NCI-H82 treated with DMSO at 0.1 percent for 48 hours (cell line): ENCODE measurements around the gene POLR1E.

Source experiments
- DNase-seq: peaks from one replicate; lab custom pipeline; 2025; ENCODE audit not compliant: unreplicated experiment; lab: John Stamatoyannopoulos, UW

Gene POLR1E, protein sequence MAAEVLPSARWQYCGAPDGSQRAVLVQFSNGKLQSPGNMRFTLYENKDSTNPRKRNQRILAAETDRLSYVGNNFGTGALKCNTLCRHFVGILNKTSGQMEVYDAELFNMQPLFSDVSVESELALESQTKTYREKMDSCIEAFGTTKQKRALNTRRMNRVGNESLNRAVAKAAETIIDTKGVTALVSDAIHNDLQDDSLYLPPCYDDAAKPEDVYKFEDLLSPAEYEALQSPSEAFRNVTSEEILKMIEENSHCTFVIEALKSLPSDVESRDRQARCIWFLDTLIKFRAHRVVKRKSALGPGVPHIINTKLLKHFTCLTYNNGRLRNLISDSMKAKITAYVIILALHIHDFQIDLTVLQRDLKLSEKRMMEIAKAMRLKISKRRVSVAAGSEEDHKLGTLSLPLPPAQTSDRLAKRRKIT

DNA sequence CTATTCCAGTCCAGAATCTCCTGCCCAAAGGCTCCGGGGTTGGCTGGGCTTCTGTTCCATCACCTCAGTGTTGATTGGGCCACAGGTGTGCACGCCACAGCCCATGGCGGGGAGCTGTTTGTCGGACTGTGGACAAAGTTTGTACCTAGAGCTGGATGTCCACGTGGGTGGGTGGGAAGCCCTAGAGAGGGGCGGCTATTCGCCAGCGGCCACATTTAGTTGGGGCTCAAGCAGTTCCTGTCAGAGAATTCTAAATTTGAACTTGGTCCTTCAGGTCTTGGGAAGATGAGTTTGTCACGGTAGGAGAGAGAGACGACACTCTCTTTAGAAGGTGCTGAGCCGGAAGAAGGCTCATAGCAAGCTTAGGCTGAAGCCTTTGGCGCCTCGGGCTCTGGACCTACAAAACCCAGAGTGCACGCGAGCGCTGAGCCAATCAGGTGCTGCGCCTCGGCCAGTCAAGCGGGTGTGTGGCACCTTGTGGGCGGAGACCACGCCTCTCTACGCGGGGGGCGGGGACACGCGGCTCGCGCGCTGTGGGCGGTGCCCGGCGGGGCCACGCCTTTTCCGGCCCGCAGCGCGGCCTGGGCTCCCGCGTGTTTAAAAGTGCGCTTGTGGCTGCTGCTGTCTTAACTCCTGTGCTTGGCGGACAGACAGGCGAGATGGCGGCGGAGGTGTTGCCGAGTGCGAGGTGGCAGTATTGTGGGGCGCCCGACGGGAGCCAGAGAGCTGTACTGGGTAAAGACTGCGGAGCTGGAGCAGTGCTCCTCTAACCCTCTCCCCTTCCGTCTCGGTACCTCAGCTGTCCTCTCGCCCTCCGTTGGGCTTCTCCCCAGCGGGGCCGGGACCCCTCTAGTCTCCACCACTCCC is at the start of gene POLR1E:
POLR1E (plus strand) TSS at position 560 of the 867 bp plus-strand sequence; CDS start at position 660, 100 bp downstream.
- peak; percentile 80 for DNase-seq

DNA sequence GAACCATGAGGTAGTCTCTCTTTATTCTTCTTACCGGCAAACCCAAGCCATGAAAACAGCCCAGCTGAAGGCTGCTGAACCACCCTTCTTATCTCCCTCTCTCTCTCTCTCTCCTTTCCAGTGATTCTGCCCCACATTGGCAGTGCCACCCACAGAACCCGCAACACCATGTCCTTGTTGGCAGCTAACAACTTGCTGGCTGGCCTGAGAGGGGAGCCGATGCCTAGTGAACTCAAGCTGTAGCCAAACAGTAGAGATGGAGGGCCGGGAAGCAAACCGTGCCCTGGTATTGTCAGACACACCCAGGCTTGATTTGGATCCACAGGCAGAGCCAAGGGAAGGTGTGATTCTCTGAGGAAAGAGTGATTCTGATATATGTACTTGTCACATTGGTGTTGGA is 49.2 kb upstream of the POLR1E start:
- no peak for DNase-seq

DNA sequence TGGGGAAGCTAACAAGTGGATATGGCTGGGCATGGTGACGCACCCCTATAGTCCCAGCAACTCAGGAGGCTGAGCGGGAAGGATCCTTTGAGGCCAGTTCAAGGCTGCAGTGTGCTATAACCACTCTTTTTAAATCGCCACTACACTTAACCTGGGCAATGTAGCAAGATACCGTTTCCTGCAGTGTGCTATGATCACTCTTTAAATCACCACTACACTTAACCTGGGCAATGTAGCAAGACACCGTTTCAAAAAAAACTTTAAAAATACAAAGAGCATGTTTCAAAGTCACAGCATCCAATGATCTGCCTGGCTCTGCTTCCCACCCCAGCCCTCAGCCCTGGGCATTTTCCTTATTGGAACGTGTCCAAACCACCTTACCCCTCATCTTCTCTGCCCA is 48.7 kb upstream of the POLR1E start:
- no peak for DNase-seq

DNA sequence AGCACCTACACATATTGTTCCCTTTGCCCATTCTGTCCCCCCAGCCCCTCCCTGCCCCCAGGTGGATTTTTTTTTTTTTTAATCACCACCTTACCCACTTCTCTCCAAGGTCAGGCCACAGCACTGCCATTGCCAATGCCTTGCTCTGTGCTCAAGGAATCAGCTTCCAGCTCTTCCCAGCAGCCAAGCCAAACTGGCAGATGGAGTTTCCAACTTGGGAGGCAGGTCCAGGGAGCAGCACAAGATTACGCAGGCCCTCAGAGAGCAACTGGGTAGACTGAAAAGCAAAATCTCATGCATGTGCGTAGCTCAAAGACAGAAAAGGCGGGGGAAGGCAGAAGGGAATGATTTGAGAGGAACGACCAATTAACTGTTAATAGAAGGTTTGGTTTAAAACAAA is 48.1 kb upstream of the POLR1E start:
- DNase-seq = no peak

DNA sequence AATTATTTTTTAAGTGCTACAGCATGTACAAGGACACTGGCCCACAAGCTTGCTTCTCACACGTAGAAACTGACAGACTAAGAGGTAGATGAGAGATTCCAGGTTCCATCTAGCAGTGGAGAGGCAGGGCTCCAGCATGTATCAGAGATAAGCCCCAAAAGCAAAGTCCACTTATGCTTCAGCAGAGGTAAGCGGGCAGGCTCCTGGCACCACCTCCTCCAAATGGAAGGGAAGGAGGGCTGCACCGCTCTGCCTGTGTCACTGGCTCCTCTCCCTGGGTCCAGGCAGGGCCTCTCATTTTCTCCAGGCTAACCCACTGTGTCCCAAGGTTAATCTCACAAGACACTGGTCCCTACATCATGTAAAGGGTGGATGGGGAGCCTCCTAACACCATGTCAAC is 47.4 kb upstream of the POLR1E start:
- no peak for DNase-seq

DNA sequence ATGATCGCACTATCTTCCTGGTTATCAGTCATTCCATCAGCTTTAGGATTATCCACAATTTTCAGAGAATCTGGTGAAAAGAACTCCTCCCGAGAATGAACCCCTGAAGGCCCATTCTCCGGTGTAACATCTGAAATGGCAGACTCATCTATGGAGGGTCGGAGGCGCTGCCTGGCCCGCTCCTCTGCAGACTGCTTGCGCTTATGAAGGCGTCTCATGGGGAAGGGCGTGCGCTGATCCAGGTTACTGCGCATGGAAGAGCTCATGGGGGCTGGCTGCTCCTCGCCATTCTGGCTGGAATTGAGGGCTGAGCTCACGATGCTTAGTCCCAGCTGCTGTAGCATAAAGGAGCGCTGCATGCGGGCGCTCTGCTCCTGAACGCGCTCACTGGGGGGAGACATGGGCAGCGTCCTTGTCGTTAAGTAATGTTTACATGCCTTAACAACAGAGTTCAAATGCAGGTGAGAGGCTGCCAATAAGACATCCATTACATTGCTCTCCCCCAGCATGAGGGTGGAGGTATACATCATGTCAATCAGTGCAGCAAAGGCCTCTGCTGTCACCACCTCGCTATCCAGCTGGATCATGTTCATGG is 43.9 kb upstream of the POLR1E start:
- DNase-seq = no peak

DNA sequence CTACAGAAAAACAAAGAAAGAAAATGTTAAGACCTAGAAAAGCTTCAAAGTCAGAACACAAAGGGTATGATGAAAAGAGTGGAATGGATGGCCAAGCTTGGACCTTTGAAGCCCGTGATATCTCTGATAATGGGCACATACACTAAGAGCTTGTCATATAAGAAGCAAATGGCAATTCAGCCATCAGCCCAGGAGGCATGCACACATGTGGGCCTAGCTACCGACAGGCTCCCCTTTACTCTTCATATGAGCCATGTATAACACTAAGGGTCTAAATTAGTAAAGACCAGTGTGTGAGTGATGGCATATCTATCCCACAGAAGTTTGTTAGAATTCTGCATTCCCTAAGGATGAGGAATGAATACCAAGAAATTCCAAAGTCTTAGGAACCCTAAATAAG is 43.2 kb upstream of the POLR1E start:
- no peak for DNase-seq

DNA sequence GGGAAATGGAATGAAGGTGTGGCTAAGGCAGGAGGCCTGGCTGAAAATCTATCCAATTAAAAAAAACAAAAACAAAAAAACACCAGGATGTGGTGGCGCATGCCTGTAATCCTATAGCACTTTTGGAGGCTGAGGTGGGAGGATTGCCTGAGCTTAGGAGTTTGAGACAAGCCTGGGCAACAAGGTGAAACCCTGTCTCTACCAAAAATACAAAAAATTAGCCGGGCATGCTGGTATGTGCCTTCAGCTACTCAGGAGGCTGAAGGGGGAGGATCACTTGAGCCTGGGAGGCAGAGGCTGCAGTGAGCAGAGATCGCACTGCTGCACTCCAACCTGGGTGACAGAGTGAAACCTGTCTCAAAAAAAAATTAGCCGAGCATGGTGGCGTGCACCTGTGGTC is 42.2 kb upstream of the POLR1E start:
- no peak for DNase-seq

DNA sequence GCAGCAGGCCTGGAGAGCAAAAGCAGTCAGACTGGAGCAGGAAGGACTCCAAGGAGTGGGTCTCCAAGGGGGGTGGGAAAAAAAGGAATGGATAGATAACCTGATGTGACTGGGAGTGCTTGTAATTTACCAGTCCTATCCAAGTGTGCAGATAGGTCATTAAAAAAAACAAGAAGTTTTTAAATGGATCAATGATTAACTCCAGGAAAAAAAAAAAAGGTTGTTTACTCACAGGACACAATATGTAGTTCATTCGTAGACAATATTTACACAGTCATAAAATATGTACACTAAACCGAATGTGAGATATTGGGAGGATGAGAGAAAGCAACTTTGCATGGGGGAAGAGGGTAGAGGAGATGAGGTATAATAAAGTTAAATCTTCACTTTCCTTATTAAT is 40.9 kb upstream of the POLR1E start:
- no peak for DNase-seq

DNA sequence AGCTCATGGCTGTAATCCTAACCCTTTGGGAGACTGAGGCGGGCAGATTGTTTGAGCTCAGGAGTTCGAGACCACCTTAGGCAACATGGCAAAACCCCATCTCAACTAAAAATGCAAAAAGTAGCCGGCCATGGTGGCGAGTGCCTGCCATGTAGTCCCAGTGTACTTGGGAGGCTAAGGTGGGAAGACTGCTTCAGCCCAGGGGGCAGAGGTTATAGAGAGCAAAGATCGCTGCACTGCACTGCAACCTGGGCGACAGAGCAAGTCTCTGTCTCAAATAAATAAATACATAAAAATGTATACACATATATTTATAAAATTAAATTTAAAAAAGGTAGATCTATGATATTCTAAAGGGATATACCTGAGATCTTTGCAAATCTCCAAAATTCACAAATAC is 39.9 kb upstream of the POLR1E start:
- DNase-seq = no peak

DNA sequence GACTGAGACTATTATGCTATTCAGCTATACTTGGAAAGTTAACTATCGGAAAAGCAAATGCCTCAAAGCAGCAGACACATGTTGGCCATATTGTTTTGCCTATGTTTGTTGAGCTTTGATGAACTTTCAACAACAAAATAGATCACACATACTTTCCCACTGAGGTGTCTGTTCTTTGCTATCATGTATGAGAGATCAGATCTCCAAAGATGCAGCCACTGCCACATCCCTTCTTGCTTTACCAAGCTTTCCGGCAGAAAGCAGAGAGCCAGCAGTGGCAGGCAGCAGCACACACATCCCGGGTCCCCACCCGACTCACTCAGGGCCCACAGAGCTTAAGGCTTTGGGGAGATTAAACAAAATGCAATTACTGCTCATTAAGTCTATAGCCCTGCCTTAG is 39.3 kb upstream of the POLR1E start:
- peak; percentile 71 for DNase-seq

DNA sequence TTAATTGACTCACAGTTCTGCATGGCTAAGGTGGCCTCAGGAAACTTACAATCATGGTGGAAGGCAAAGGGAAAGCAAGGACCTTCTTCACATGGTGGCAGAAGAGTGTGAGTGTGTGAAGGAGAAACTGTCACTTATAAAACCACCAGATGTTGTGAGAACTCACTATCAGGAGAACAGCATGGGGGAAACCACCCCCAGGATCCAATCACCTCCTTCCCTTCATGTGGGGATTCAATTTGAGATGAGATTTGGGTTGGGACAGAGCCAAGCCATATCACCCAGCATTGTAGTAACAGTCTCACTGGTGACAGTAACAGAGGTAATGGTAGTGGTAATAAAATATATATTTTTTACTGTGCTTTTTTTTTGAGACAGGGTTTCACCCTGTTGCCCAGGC is 38.6 kb upstream of the POLR1E start:
- no peak for DNase-seq

DNA sequence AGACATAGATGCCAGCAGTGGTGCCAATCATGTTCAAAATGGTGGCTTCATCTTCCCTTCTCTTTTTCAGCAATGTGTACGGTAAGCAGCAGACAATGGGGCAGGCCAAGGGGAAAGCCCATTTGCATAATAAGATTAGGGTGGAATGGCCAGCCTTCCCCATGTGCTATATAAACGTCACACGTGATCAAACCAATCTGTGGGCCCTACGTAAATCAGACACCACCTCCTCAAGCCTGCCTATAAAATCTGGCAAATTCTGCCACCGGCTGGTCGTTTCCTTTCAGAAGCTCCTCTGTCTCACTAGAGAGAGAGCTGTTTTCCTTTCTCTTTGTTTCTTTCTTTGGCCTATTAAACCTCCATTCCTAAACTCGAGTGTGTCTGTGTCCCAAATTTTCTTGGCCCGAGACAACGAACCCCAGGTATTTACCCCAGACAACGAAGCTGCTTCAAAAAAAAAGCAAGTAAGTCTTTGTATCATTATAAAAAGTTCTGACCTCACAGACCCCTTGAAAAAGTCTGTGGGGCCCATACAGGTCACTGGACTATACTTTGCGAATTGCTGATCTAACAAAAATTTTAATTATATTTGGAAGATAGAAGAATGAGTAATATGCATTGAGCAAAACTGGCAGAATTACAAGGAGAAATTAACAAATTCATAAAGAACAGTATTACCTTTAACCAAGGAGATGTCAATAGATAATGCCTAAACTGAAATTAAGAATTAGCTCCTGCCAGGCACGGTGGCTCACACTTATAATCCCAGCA is 35.7 kb upstream of the POLR1E start:
- DNase-seq = peak; percentile 86

DNA sequence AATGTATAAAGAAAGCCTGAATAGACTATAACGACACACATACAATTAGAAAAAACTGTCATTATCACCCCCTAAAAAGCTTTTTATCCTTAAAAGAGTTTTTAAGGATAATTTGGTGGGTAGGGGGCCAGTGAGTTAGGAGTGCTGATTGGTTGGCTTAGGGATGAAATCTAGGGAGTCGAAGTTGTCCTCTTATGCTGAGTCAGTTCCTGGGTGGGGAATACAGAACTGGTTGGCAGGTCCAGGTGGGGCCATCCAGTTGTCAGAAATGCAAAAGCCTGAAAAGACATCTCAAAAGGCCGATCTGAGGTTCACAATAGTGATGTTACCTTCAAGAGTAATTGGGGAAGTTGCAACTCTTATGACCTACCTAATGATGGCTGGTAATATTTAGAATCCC is 34.1 kb upstream of the POLR1E start:
- no peak for DNase-seq

DNA sequence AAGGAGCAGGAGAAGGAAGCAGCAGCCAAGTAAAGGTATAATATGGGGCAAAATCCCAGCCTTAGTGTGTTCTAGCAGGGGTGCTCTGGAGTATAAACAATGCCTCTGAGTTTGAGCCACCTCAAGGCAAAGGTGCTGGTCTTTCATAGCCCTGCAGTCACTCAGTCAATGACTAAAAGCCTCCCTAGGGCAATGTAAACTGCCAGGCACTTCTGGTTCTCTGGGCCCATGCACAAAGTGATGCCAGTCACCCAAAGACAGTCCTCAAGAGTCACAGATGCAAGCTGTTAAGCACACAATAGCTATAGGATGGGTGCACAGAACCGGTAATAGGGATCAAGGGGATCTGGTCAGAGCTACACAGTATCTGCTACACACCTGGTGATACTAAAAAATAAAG is 33.1 kb upstream of the POLR1E start:
- DNase-seq = no peak

DNA sequence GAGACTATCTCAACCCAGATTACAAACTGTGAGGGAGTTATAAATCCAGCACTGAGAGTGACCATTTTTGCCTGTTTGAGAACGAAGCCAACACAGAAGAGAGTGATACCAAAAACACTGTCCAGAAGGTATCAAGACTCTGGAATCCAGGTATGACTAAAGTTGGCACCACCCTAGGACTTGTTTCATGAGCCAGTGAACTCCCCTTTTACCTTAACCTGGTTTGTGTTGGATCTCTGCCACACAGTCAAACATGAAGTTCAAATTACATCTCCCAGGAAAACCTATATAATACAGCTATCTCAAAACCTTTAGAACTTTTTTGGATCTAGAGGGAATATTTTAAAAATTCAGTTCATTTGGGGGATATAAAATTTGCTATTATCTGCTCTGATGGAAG is 31.9 kb upstream of the POLR1E start:
- DNase-seq = no peak

DNA sequence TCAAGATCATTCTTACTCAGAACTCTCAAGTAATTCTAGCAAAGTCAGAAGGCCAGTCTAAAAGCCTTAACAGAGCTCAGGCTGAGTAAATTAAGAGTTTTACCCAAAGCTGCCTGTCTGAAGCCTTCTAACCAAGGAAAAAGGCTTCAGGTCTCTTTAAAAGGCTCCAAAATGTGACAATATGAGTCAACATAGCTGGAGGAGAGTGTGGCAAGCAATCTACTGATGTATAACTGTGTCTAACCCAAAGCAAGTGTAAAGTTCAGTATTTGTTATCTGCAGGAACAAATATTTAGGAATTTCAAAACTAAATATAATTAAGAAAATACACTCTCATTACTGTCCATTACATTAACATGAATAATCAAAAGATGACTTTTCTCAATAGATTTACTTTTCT is 31.5 kb upstream of the POLR1E start:
- DNase-seq = no peak

DNA sequence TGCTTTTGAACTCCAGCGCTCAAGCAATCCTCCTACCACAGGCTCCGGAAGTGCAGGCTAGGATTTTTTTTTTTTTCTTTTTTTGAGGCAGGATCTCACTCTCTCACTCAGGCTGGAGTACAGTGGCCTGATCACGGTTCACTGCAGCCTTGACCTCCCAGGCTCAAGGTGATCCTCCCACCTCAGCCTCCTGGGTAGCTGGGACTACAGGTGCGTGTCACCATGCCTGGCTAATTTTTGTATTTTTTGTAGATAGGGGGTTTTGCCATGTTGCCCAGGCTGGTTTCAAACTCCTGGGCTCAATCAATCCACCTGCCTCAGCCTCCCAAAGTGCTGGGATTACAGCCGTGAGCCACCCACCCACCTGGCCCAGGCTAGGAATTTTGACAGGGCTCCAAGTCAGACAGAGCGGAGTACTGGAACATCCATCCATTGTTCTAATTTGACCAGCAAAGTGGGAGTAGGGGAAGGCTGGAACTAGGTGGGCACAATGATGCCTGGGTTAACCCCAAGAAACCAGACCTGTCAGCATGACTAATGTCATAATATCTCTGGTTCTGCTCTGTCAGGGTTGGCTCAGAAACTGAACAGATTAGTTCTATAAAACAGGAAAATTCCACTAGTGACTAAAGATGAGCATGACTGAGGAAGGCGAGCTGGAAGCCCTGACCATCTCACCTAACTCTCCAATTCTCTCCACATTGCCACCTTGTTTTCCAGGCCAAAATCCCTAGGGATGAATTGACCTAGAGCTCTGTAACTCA is 29.7 kb upstream of the POLR1E start:
- DNase-seq = no peak

DNA sequence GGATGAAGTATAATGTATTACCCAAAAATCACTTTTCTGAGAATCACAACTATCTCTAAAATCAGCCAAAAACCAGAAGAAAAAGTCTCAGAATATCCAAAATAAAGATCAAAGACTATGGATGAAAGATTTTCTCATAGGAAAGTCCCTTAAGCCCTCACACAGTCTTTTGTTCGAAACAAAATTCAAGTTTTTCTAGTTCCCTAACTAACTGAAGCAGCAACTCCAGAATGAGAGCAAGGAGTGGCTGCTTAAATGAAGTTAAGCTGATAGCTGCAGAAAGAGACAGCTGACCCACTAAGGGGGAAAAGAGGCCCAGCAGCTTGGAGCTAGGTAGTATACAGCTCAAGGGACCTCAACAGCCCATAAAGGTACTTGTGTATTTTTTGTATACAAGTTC is 28.9 kb upstream of the POLR1E start:
- DNase-seq = no peak

DNA sequence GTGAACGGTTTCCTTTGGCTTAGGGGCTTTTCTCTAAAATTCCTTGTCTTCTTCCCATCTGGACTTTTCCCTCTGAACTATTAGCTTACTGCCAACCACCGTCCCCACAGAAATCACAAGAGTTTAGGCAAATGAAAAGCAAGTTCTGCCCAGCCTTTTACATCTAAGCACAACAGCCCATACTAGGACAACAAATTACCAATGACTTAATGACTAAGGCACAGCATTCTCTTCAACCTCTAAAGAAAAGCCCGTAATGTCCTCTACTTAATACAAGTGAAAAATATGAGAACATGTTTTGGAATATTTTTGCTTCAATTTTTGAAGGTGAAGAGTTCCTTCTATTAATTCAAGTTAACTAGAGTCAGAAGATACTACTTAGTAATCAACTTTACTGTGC is 21.7 kb upstream of the POLR1E start:
- DNase-seq = no peak
